NCI-H774 (cell line): Measurements from ENCODE around the gene COL6A2.
"Not testable (repeated sequence)": the region's sequence is repeated elsewhere in the genome, so short reads cannot be mapped to it uniquely, and the experiment has no call there.

ENCODE experiments used
- DNase-seq: peaks from one replicate; lab custom pipeline; 2025; lab: John Stamatoyannopoulos, UW

The COL6A2 gene

DNA sequence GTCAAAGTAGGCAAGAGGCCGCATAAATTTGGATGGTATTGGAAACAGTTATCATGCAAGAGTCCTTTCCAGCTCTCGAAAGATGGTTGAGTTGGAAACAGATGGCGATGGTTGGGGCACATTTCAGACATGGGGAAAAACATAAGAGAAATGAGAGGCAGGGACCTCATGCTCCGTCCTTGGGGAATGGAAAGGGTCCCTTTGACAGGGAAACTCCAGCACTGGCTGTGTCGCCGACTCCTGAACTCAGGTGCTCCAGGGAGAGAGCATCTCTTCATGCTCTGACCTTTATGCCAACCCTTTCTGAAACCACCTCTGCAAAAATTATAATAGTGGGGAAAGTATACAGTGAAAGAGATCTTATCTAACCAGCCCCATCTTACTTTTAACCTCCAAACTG is 36.8 kb upstream of the COL6A2 start:
- no peak for DNase-seq

DNA sequence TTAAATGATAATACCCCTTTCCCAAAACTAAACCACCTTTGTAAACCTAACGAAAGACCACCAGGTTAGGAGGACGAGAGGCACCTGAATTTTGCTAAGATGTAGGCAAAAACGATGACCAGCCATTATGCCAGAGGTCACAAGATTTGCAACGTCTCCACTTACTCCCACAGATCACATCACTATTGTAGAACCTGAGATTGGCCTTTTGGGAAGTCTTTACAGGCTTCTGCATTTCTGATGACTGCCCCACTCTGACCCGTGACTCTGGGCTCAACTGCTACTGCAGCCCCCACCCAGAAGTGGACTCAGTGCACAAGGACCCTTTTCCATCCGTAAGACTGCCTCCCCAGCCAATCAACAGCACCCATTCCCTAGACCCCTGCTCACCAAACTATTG is 36.4 kb upstream of the COL6A2 start:
- no peak for DNase-seq

DNA sequence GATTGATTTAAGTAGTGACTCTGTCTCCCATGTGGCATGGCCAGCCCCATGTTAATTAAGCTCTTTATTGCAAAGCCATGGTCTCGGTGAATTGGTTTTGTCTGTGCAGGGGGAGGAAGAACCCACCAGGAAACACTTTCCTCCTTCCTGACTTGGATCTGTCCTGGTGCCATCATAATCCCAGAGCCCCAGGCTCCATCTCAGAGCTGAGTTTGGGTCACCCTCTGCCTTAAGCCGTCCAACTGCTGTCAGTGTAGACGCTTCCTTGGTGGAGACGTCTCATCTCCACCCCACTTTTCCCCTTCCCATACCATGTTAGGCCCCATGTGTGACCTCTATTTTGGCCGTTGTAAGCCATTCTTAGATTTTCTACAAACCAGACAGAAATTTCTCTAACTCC is 36.0 kb upstream of the COL6A2 start:
- no peak for DNase-seq

DNA sequence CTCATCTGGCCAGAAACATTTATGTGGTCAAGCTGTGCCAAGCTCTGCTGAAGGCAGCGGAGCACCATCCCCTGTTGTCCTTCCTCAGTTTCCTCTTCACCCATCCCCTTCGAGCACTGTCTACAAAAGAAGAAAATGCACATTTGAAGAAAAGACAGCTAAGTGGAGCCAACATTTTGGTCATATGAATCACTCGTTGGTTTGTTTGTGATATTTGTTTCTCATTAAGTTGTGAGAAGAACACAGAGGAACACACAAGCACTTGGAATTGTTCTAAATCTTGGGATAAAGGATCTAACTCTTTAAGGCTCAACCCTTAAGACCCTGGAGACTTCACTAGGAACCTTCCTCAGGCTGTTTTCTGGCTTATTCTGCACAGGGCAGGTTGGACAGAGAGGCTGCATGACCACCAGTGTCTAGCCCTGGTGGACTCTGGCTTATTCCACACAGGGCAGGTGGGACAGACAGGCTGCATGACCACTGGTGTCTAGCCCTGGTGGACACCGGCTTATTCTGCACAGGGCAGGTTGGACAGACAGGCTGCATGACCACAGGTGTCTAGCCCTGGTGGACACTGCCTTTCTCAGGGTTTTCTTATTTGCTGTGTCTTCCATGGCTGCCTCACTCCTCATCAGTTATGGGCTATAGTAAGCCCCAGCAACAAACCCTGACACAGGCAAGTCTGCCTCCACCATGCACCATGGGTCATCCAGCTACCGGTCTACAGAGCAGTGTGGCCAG is 35.3 kb upstream of the COL6A2 start:
- no peak for DNase-seq

DNA sequence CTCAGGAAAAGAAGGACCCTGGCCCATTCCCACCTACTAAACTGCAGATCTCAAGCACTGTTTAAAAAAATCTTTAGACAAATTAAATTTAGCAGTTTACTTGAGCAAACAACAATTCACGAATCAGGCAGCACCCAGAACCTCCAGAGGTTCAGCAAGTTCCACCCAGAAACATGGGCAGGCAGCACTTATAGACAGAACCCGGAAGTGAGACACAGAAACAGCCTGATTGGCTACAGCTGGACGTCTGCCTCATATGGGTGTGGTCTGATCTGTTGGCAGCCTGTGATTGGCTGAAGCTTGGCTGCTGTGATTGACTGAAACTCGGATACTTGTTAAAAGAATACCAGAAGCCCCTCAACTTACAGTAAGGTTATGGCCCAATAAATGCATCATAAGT is 34.7 kb upstream of the COL6A2 start:
- no peak for DNase-seq

DNA sequence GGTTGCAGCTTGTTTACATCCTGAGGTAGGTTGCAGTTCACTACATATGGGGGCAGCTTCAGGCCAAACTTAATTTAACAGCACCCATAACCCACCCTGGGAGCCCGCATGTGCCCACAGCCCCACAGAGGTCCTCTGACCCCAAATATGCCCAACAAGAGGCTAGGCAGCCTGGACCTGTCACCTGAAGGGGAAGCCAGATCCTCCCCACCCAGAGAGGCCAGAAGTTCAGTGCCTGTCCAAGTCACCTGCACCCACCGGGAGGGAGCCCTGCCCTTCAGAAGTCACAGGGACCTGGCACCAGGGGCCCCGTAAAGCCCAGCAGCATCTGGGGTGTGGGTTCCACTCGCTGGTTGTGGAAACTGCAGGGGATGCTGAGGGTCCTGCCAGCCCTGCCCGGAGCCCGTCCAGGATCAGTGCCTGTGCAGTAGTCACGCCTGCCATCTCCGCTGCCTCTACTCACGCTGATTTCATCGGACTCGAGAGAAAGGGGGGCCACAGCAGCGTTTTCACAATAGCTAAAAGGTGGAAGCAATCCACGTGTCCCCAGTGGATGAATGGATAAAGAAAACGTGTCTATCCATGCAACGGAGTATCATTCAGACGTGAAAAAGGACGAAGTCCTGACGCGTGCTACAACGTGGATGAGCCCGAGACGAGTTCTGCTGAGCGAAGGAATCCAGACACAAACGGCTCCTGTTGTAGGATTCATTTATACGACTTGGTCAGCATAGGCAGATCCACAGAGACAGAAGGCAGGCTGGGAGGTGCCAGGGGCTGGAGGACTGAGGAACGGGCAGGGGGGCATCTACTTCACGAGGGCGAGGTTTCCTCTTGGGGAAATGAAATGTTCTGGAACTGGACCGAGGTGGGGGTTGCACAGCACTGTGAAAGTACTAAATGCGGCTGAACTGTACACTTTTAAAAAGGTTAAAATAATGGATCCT is 33.9 kb upstream of the COL6A2 start:
- DNase-seq, result no peak

DNA sequence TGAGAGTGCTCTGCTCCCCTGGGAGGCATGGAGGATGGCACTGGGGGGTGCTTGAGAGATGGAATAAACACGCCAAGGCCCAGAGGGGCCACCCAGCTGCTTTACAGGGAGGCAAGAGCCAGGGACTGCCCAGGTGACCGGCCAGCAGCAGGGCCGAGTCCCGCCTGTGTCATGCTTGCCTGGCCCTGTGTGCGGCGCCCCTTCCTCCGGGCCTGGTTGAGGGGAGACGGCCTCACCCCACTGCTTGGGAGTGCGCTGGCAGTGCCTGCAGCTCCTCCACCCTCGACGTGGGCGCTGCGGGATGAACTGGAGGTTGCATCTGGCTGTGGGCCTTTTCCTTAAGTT is 33.1 kb upstream of the COL6A2 start:
- DNase-seq, result no peak

- no peak for DNase-seq
These were observed 32.5 kb upstream of the COL6A2 start for GRCh38 chr21:46065215-46065913.

GRCh38 chr21:46065914-46066551 is 31.9 kb upstream of the COL6A2 start:
- DNase-seq, result no peak

DNA sequence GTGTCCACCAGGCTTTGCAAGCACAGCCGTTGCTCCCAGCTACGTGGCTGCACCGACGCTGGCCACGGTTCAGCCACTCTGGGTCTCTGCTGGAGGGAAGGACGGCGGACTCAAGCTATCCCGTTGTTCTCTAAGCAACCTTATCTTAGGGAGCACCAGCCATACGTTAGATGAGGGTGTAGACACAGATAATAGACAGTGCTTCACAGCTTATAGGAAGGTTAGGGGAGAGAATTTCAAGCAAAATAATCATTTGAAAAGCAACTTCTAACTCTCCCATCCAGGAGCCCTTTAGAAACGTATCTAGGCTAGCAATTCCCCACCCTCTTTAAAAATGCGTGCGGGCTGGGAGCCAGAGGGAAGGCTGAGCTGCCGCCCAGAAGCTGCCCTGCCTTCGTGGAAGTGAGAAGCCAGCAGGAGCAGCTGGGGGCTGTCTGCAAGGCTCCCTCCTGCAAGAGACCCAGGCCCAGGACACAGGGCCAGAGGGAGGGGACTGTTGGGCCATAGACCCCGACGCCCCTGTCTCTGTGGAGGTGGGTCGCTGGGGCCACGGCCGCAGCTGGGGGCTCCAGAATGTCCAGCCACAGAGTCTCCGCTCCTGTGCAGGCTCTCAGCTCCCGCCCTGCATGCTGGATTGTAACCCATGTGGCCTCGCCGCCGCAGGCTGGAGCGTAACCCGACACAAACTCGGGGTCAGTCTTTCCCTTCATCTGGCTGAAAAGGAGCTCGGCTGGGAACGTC is 31.2 kb upstream of the COL6A2 start:
- DNase-seq, result no peak

DNA sequence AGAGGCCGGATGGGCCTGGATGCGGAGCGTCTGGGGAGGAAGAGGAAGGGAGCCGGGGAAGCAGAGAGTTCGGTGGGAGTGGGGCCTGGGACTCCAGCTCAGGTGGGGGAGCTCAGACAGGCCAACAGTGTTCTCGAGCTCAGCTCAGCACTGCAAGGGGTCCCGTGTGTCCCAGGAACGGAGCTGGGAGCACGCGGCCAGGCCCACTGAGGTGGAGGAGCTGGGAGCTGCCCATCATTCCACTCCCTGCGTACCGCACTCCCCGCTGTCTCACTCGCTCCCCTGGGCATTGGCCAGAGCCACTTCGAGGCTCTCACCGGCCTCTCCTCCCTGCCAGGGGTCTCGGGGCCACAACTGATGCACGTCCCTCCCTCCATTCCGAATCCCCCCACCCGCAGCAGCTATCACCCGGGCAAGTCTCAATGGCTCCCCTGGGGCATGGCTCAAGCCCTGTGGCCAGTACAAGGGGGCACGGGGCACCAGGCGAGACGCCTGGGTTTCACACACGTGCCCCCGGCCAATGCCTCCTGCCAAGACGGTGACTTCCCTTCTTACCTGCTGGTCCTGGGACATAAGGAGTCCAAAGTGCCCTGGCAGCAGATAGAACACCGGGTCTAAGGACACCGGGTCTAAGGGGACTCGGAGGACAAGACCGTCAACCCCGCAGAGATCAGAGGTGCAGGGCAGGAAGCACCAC is 30.3 kb upstream of the COL6A2 start:
- no peak for DNase-seq

- no peak for DNase-seq
These were observed 29.3 kb upstream of the COL6A2 start for GRCh38 chr21:46068516-46069079.

- no peak for DNase-seq
These were observed 28.7 kb upstream of the COL6A2 start for GRCh38 chr21:46069166-46069565.

GRCh38 chr21:46069719-46070279 is 28.1 kb upstream of the COL6A2 start:
- no peak for DNase-seq

DNA sequence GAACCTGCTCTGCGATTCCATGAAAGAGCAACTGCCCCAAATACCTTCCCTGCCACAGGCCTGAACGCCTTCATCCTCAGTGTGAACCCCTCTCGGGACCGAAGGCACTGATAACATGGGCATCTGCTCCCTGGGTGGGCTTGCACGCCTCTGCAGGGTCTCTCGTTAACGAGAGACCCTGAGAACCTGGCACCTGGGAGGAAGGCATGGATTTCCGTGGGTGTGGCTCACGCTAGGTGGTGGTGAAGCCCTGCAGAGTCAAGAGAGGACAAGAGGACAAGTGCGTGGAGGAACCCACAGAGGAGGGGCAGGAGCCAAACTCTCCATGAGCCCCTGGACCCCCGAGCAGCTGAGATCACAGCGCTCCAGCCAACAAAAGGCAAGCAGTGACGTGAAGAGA is 26.8 kb upstream of the COL6A2 start:
- DNase-seq, result no peak

DNA sequence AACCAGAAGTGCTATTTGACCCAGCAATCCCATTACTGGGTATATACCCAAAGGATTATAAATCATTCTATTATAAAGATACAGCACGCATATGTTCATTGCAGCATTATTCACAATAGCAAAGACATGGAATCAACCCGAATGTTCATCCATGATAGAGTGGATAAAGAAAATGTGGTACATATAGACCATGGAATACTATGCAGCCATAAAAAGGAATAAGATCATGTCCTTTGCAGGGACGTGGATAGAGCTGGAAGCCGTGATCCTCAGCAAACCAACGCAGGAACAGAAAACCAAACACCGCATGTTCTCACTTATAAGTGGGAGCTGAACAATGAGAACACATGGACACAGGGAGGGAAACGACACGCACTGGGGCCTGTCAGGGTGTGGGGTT is 21.2 kb upstream of the COL6A2 start:
- not testable (repeated sequence) for DNase-seq

GRCh38 chr21:46077674-46078101 is 20.2 kb upstream of the COL6A2 start:
- no peak for DNase-seq

GRCh38 chr21:46078322-46078977 is 19.5 kb upstream of the COL6A2 start:
- DNase-seq, result no peak

GRCh38 chr21:46078978-46079351 is 18.9 kb upstream of the COL6A2 start:
- DNase-seq, result no peak
